Kidney epithelial cell (primary cell): ENCODE measurements around the gene PTPRD. TPM values are rescaled to one million over a fixed set of nuclear protein-coding genes. Genes with fewer than 3 reads are reported as not detected.

ENCODE experiments used
- DNase-seq: peaks from one replicate; pipeline ENCODE4 v3.0.0-alpha.2; 2010; ENCODE audit warnings: low read depth
- H3K27me3 ChIP-seq: 2 replicates; pipeline ENCODE4 v1.6.0; 2011; ENCODE audit warnings: low read length; ENCODE audit not compliant: control insufficient read depth, insufficient read depth
- H3K36me3 ChIP-seq: 2 replicates; pipeline ENCODE4 v1.5.1; 2011; ENCODE audit warnings: low read length; ENCODE audit not compliant: control insufficient read depth, insufficient read depth
- H3K4me3 ChIP-seq: 2 replicates; pipeline ENCODE4 v1.5.1; 2011; ENCODE audit warnings: low read depth, mild to moderate bottlenecking, control low read depth, low read length
- CTCF ChIP-seq: IDR thresholded peaks from 2 replicates; pipeline ENCODE4 v1.5.1; 2011; ENCODE audit warnings: mild to moderate bottlenecking, moderate library complexity, low read length, control low read depth, inconsistent platforms; ENCODE audit not compliant: insufficient read depth, poor library complexity, severe bottlenecking
- total RNA-seq: library from RNA; depleted of rRNA; stranded (reverse); fragments of >200 nt; gene quantifications from 2 replicates; pipeline ENCODE4 v1.2.3, GENCODE V29; 2015

The PTPRD gene
- total RNA-seq, 1 donor from 2014 or later: 18.8 TPM

GRCh38 chr9:9747787-9748186 is 865.0 kb downstream of the PTPRD start:
- H3K4me3 ChIP-seq: no peak overlapping the region
- no peak for TF ChIP-seq CTCF
- no peaks in the 10 kb centered on the region for H3K27me3 ChIP-seq
- peak; percentile 74 for DNase-seq
- no peaks in the 10 kb centered on the region for H3K36me3 ChIP-seq

DNA sequence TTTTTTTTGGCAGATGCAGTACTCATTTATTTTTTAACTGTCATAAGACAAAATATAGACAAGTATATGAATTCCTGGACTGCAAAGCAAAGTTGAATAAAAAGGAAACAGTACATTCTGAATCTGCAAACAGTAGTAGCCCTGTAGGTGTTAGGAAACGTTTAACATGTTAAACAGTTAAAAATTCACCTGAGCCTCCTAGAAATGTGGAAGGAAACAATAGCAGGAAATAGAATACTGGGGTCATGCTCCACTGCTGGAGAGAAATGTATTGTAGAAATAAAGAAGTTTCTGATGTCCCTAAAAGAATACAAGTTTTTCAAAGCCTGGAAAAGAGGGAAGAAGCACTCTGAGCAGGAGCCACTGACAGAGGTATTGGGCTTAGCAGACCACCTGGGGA is 866.0 kb downstream of the PTPRD start:
- no peak for DNase-seq

DNA sequence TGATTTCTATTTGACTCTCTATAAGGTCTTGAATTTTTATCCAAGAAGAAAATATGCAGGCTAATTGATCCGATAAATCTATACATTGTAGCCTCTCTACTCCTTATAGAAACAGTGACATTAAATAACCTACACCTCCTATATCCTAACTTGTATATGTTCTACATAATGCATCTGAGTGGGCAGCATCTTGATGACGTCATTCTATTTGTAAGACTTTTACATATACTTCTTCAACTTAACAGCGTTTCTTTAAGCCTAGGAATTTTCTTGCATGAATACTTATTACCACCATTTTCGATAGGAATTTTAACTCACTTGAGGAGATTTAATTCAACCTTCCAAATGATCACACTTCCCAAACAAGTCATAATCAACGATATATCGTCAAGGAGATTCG is 869.0 kb downstream of the PTPRD start:
- no peaks in the 10 kb centered on the region for H3K36me3 ChIP-seq
- no peak overlapping the region for H3K4me3 ChIP-seq
- no peak for DNase-seq
- TF ChIP-seq CTCF: no peak
- no peaks in the 10 kb centered on the region for H3K27me3 ChIP-seq

More for the DNA sequence above, 866.0 kb downstream of the PTPRD start:
- no peak overlapping the region for H3K4me3 ChIP-seq
- TF ChIP-seq CTCF: no peak
- H3K27me3 ChIP-seq: no peaks in the 10 kb centered on the region
- H3K36me3 ChIP-seq: no peaks in the 10 kb centered on the region

DNA sequence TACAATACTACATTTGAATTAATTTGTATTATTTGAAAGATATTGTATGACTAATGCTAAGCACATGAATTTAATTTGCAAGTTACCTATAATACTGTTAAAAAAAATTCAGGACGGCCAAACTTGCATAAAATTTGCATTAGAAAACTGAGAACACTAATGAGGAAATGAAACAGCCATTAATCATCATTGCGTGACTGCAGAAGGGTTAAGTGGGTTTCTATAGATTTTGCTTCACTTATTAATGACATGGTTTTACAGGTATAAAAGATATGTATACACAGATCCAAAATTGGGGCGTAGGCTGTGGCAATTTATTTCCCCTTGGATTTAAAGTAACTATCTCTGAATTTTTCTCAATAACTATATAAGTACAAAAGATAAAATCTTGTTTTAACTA is 882.6 kb downstream of the PTPRD start:
- no peaks in the 10 kb centered on the region for H3K27me3 ChIP-seq
- DNase-seq: no peak
- no peaks in the 10 kb centered on the region for H3K36me3 ChIP-seq
- TF ChIP-seq CTCF: no peak
- no peak overlapping the region for H3K4me3 ChIP-seq

DNA sequence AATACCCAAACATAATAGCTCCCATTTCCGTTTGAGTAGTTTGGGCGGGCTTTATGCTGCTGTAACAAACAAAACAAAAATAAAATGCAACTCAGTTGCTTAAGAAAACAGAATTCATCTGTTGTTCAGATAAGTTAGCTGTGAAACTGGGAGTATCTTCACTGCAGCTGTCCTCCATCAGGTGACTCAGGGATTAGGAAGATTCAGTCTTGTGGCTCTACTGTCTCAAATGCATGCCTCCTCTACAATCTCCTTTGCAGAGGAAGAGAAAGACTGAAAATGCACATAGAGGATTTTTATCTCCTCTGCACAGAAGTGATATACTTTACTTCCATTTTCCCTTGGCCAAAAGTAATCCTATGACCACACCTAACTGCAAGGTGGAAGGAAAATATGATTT is 883.7 kb downstream of the PTPRD start:
- no peak for DNase-seq
- H3K36me3 ChIP-seq: no peaks in the 10 kb centered on the region
- H3K4me3 ChIP-seq: no peak overlapping the region
- TF ChIP-seq CTCF: no peak
- no peaks in the 10 kb centered on the region for H3K27me3 ChIP-seq

GRCh38 chr9:9719373-9720112 is 893.3 kb downstream of the PTPRD start:
- H3K36me3 ChIP-seq: no peaks in the 10 kb centered on the region
- no peak for TF ChIP-seq CTCF
- H3K27me3 ChIP-seq: no peaks in the 10 kb centered on the region
- no peak for DNase-seq
- no peak overlapping the region for H3K4me3 ChIP-seq
